GM19099 (cell line): Measurements from ENCODE around the gene DOCK1.

Experiments
- POLR2A ChIP-seq: IDR thresholded peaks from 3 replicates; pipeline ENCODE4 v1.6.1; 2011; ENCODE audit warnings: low read depth; ENCODE audit not compliant: insufficient read length; ENCODE audit errors: extremely low read depth

Gene DOCK1

GRCh38 chr10:127298381-127298780 is 393.2 kb downstream of the DOCK1 start:
- no peak for TF ChIP-seq POLR2A

GRCh38 chr10:127299956-127300689 is 394.9 kb downstream of the DOCK1 start:
- TF ChIP-seq POLR2A, result no peak

- no peak for TF ChIP-seq POLR2A
Observed at GRCh38 chr10:127300868-127301321, 395.7 kb downstream of the DOCK1 start.

GRCh38 chr10:127302343-127302742 is 397.1 kb downstream of the DOCK1 start:
- TF ChIP-seq POLR2A, result no peak

GRCh38 chr10:127303105-127303504 is 397.9 kb downstream of the DOCK1 start:
- no peak for TF ChIP-seq POLR2A

- TF ChIP-seq POLR2A, result no peak
Observed at GRCh38 chr10:127303746-127304145, 398.5 kb downstream of the DOCK1 start.

- no peak for TF ChIP-seq POLR2A
Observed at GRCh38 chr10:127306479-127306878, 401.3 kb downstream of the DOCK1 start.

- TF ChIP-seq POLR2A, result no peak
Observed at GRCh38 chr10:127307338-127307737, 402.1 kb downstream of the DOCK1 start.

- TF ChIP-seq POLR2A, result no peak
Observed at GRCh38 chr10:127308031-127308430, 402.8 kb downstream of the DOCK1 start.

- no peak for TF ChIP-seq POLR2A
Observed at GRCh38 chr10:127310430-127310829, 405.2 kb downstream of the DOCK1 start.

- no peak for TF ChIP-seq POLR2A
Observed at GRCh38 chr10:127310923-127311322, 405.7 kb downstream of the DOCK1 start.

GRCh38 chr10:127313996-127314700 is 408.9 kb downstream of the DOCK1 start:
- TF ChIP-seq POLR2A, result no peak

- TF ChIP-seq POLR2A, result no peak
Observed at GRCh38 chr10:127314797-127315196, 409.6 kb downstream of the DOCK1 start.

- no peak for TF ChIP-seq POLR2A
Observed at GRCh38 chr10:127315888-127316287, 410.7 kb downstream of the DOCK1 start.

GRCh38 chr10:127318396-127318795 is 413.2 kb downstream of the DOCK1 start:
- no peak for TF ChIP-seq POLR2A

- TF ChIP-seq POLR2A, result no peak
Observed at GRCh38 chr10:127319271-127319670, 414.0 kb downstream of the DOCK1 start.

- no peak for TF ChIP-seq POLR2A
Observed at GRCh38 chr10:127319691-127320090, 414.5 kb downstream of the DOCK1 start.

- TF ChIP-seq POLR2A, result no peak
Observed at GRCh38 chr10:127320176-127320575, 414.9 kb downstream of the DOCK1 start.
